SU-DHL-6 (cell line): ENCODE data around the gene GALNT10.

ENCODE experiments used
- EZH2phosphoT487 ChIP-seq: fragments of 200-600 bp; sonication (generic), shearing (Covaris generic); conservative IDR thresholded peaks from 2 replicates; pipeline ENCODE4 v1.6.1; 2018; ENCODE audit warnings: mild to moderate bottlenecking, antibody characterized with exemption, low read length, moderate library complexity, mixed read lengths
- TF ChIP-seq, protein P1 (sequence below): fragments of 200-600 bp; sonication (generic); IDR thresholded peaks from one replicate; pipeline ENCODE4 v1.5.1; 2017; ENCODE audit warnings: antibody characterized with exemption, mild to moderate bottlenecking, low read length, moderate library complexity; ENCODE audit not compliant: insufficient read depth, poor library complexity, severe bottlenecking

GRCh38 chr5:154179846-154180710 is 10.5 kb upstream of the GALNT10 start:
- TF ChIP-seq, protein P1, sequence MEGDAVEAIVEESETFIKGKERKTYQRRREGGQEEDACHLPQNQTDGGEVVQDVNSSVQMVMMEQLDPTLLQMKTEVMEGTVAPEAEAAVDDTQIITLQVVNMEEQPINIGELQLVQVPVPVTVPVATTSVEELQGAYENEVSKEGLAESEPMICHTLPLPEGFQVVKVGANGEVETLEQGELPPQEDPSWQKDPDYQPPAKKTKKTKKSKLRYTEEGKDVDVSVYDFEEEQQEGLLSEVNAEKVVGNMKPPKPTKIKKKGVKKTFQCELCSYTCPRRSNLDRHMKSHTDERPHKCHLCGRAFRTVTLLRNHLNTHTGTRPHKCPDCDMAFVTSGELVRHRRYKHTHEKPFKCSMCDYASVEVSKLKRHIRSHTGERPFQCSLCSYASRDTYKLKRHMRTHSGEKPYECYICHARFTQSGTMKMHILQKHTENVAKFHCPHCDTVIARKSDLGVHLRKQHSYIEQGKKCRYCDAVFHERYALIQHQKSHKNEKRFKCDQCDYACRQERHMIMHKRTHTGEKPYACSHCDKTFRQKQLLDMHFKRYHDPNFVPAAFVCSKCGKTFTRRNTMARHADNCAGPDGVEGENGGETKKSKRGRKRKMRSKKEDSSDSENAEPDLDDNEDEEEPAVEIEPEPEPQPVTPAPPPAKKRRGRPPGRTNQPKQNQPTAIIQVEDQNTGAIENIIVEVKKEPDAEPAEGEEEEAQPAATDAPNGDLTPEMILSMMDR = peak; percentile 56
- TF ChIP-seq EZH2phosphoT487 = no peak
